ENCODE results near the gene NMRAL1.

The NMRAL1 gene

DNA sequence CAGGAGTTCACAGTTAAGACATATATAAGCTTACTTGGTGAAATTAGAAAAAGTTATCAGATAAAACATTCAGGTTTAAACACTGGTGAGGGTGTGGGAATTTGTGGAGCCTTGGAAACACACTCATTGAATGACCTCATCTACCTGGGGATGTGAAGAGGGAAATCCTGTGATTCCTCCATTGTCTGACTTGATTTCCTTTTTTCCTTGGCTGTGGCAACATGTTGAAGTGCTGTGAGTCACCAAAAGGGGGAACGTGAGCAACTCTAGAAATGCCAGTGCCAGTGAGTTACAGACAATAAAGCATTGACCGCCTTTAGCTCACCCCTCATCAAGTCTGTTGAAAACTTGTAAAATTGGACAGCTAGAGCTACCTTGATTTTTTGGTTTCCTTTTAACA is 3.5 kb upstream of the NMRAL1 start:
- TF ChIP-seq, protein P1, sequence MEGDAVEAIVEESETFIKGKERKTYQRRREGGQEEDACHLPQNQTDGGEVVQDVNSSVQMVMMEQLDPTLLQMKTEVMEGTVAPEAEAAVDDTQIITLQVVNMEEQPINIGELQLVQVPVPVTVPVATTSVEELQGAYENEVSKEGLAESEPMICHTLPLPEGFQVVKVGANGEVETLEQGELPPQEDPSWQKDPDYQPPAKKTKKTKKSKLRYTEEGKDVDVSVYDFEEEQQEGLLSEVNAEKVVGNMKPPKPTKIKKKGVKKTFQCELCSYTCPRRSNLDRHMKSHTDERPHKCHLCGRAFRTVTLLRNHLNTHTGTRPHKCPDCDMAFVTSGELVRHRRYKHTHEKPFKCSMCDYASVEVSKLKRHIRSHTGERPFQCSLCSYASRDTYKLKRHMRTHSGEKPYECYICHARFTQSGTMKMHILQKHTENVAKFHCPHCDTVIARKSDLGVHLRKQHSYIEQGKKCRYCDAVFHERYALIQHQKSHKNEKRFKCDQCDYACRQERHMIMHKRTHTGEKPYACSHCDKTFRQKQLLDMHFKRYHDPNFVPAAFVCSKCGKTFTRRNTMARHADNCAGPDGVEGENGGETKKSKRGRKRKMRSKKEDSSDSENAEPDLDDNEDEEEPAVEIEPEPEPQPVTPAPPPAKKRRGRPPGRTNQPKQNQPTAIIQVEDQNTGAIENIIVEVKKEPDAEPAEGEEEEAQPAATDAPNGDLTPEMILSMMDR (IDR thresholded peaks at IDR 0.05; ENCODE audit: low read depth, low read length, poor library complexity, severe bottlenecking) = no peak
- no peak for TF ChIP-seq EZH2phosphoT487 (IDR thresholded peaks at IDR 0.05; ENCODE audit: borderline replicate concordance, low read length)
- no peaks in the 10 kb centered on the region for H3K9me2 ChIP-seq (replicated peaks; ENCODE audit: control insufficient read depth, low read length)
- H3K4me2 ChIP-seq (ENCODE audit: low read length) = peak overlapping the region; percentile 80
- peaks cover 16% of the 10 kb centered on the region for H3F3A ChIP-seq (ENCODE audit: control insufficient read depth, insufficient read depth)
- peaks cover 31% of the 10 kb centered on the region for H3K4me1 ChIP-seq (ENCODE audit: control insufficient read depth, low read length)
- peak overlapping the region; percentile 90 for H3K4me3 ChIP-seq (ENCODE audit: low read length)
- no peaks in the 10 kb centered on the region for H3K27me3 ChIP-seq (ENCODE audit: control insufficient read depth, low read length)
- no peaks in the 10 kb centered on the region for H3K9me3 ChIP-seq (ENCODE audit: control insufficient read depth, insufficient read depth, low read length)
- peaks cover 4% of the 10 kb centered on the region; the same call in 1 of the 2 replicates for H4K20me1 ChIP-seq (ENCODE audit: control insufficient read depth, insufficient read depth, low read depth, low read length)
- peaks cover 85% of the 10 kb centered on the region for H3K79me2 ChIP-seq (ENCODE audit: control insufficient read depth, low read length)
- peaks cover 10% of the 10 kb centered on the region; the same call in 1 of the 2 replicates for H3K36me3 ChIP-seq (ENCODE audit: control insufficient read depth, low read length)
- no peak overlapping the region for H3K27ac ChIP-seq (ENCODE audit: low read depth, low read length)

DNA sequence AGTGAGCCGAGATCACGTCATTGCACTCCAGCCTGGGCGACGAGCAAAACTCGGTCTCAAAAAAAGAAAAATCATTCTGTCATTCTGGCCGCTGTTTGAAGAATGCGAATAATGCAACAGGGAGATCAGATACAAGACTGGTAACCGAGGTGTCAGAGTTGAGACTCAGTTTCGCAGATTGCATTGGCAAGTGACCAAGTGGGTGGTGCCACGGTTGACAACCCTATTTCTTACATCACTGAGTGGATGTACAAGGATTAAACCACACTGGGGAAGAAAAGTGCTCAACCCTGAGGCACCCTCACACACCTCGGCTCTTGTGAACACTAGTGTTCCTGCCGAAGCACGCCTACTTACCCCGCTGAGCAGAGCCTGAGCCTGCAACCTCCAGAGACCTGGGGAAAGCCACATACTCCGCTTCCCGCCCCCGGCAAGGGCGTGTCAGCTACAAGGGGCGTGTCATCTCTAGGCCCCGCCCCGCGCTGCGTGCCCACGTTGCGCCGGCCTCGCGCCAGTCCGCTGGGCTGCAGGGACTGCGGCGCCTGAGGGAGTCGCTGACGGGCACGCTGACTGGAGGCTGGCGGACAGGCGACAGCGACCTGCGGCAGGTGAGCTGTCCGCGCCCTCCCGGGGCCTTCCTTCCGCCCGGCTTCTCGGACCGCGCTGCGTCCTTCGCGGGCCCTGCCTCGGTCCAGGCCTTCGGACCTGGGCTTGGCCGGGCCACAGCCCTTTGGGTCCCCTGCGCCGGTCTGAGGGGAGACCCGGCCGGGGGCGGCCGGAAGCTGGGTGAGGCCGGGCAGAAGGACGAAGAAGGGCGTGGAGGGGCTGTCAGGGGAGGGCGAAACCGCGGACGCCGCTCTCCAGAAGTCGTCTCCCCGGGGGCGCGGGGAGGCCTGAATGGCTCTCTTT is 1.7 kb upstream of the NMRAL1 start, which contains the start of gene HMOX2:
Gene HMOX2, plus strand, starts transcription at position 519 of the 909 bp plus-strand sequence. CDS start 29,127 bp downstream, outside the sequence.
- peaks cover 18% of the 10 kb centered on the region for H3F3A ChIP-seq (ENCODE audit: control insufficient read depth, insufficient read depth)
- no peak for TF ChIP-seq EZH2phosphoT487 (IDR thresholded peaks at IDR 0.05; ENCODE audit: borderline replicate concordance, low read length)
- TF ChIP-seq, protein P1 (IDR thresholded peaks at IDR 0.05; ENCODE audit: low read depth, low read length, poor library complexity, severe bottlenecking) = peak; percentile 52
- no peaks in the 10 kb centered on the region for H3K9me2 ChIP-seq (replicated peaks; ENCODE audit: control insufficient read depth, low read length)
- H3K4me2 ChIP-seq (ENCODE audit: low read length) = peak within 1 kb of the TSS; percentile 80
- H3K4me1 ChIP-seq (ENCODE audit: control insufficient read depth, low read length) = peaks cover 34% of the 10 kb centered on the region
- peaks cover 82% of the 10 kb centered on the region for H3K79me2 ChIP-seq (ENCODE audit: control insufficient read depth, low read length)
- peak within 1 kb of the TSS; percentile 61 for H3K27ac ChIP-seq (ENCODE audit: low read depth, low read length)
- H3K27me3 ChIP-seq (ENCODE audit: control insufficient read depth, low read length) = no peaks in the 10 kb centered on the region
- H3K4me3 ChIP-seq (ENCODE audit: low read length) = peak within 1 kb of the TSS; percentile 90
- H3K9me3 ChIP-seq (ENCODE audit: control insufficient read depth, insufficient read depth, low read length) = no peaks in the 10 kb centered on the region
- H3K36me3 ChIP-seq (ENCODE audit: control insufficient read depth, low read length) = peaks cover 16% of the 10 kb centered on the region
- peaks cover 4% of the 10 kb centered on the region; the same call in 1 of the 2 replicates for H4K20me1 ChIP-seq (ENCODE audit: control insufficient read depth, insufficient read depth, low read depth, low read length)

DNA sequence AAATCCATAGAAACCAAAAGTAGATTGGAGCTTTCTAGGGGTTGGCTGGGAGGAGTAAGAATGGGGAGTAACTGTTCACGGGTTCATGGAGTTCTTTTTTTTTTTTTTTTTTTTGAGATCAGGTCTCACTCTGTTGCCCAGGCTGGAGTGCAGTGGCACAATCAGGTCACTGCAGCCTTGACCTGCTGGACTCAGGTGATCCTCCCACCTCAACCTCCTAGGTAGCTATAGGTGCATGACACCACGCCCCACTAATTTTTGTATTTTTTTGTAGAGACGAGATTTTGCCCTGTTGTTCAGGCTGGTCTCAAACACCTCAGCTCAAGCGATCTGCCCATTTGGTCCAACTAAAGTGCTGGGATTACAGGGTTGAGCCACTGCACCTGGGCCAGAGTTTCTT is 1.5 kb downstream of the NMRAL1 start:
- Histone ChIP-seq H3K79me2 (ENCODE audit: control insufficient read depth, low read length) (peaks cover 58% of the 10 kb centered on the region), H3K4me3 (ENCODE audit: low read length) (peak overlapping the region; percentile 90)

More for the DNA sequence above, 1.5 kb downstream of the NMRAL1 start:
- Histone ChIP-seq H3K36me3 (ENCODE audit: control insufficient read depth, low read length) (peaks cover 26% of the 10 kb centered on the region), H3F3A (ENCODE audit: control insufficient read depth, insufficient read depth) (peaks cover 18% of the 10 kb centered on the region), H3K4me2 (ENCODE audit: low read length) (peak overlapping the region; percentile 80), H4K20me1 (ENCODE audit: control insufficient read depth, insufficient read depth, low read depth, low read length) (no peaks in the 10 kb centered on the region), H3K4me1 (ENCODE audit: control insufficient read depth, low read length) (peaks cover 31% of the 10 kb centered on the region), H3K27ac (ENCODE audit: low read depth, low read length) (0 out of 2 replicates have a peak overlapping the region, but pooled peaks have one; percentile 19), H3K27me3 (ENCODE audit: control insufficient read depth, low read length) (no peaks in the 10 kb centered on the region), H3K9me3 (ENCODE audit: control insufficient read depth, insufficient read depth, low read length) (no peaks in the 10 kb centered on the region), H3K9me2 (replicated peaks; ENCODE audit: control insufficient read depth, low read length) (no peaks in the 10 kb centered on the region)
- TF ChIP-seq, protein P1 (IDR thresholded peaks at IDR 0.05; ENCODE audit: low read depth, low read length, poor library complexity, severe bottlenecking) = no peak
- TF ChIP-seq EZH2phosphoT487 (IDR thresholded peaks at IDR 0.05; ENCODE audit: borderline replicate concordance, low read length) = no peak

Data from DOHH2 (cell line).